ENCODE measurements around the gene SMC4.

DNA sequence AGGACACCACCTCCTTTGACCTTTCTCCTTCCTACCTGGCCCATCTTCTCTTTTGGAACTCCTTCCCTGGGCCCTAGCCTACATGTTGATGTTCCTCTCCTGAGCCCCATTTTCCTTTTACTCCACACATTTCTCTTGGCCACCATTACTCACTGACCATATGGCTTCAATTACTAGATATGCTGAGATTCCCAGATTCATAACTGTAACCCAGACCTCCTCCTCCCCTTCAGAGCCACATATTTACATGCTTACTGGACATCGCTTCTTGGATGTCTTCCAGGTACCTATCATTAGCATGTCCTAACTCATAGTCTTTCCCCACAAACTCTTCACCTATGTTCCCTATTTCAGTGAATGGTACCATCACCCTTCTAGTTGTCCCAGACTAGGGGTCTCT lies 74.5 kb downstream of the SMC4 start:
- TF ChIP-seq, protein P1, sequence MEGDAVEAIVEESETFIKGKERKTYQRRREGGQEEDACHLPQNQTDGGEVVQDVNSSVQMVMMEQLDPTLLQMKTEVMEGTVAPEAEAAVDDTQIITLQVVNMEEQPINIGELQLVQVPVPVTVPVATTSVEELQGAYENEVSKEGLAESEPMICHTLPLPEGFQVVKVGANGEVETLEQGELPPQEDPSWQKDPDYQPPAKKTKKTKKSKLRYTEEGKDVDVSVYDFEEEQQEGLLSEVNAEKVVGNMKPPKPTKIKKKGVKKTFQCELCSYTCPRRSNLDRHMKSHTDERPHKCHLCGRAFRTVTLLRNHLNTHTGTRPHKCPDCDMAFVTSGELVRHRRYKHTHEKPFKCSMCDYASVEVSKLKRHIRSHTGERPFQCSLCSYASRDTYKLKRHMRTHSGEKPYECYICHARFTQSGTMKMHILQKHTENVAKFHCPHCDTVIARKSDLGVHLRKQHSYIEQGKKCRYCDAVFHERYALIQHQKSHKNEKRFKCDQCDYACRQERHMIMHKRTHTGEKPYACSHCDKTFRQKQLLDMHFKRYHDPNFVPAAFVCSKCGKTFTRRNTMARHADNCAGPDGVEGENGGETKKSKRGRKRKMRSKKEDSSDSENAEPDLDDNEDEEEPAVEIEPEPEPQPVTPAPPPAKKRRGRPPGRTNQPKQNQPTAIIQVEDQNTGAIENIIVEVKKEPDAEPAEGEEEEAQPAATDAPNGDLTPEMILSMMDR (IDR thresholded peaks at IDR 0.05; ENCODE audit: borderline replicate concordance, extremely low read depth, low read length, poor library complexity, severe bottlenecking), result no peak
- TF ChIP-seq EZH2 (IDR thresholded peaks at IDR 0.05; ENCODE audit: borderline replicate concordance, low read depth, low read length, severe bottlenecking), result no peak

Measured in DND-41 (cell line).